Fibroblast of pulmonary artery (primary cell): ENCODE results near the gene POLR2B.
"Not testable (repeated sequence)": the region's sequence is repeated elsewhere in the genome, so short reads cannot be mapped to it uniquely, and the experiment has no call there.

ENCODE experiments used
- DNase-seq: peaks from one replicate; pipeline ENCODE4 v3.0.0-alpha.2; 2010; ENCODE audit warnings: low read depth
- H3K4me3 ChIP-seq: replicated peaks from 2 replicates; pipeline ENCODE4 v1.5.1; 2011; ENCODE audit warnings: low read depth, mild to moderate bottlenecking, control low read depth, low read length, moderate library complexity
- TF ChIP-seq, protein P1 (sequence below): IDR thresholded peaks from 2 replicates; pipeline ENCODE4 v1.5.1; 2011; ENCODE audit warnings: mild to moderate bottlenecking, control low read depth, low read length, inconsistent platforms; ENCODE audit errors: missing control alignments

Gene POLR2B

DNA sequence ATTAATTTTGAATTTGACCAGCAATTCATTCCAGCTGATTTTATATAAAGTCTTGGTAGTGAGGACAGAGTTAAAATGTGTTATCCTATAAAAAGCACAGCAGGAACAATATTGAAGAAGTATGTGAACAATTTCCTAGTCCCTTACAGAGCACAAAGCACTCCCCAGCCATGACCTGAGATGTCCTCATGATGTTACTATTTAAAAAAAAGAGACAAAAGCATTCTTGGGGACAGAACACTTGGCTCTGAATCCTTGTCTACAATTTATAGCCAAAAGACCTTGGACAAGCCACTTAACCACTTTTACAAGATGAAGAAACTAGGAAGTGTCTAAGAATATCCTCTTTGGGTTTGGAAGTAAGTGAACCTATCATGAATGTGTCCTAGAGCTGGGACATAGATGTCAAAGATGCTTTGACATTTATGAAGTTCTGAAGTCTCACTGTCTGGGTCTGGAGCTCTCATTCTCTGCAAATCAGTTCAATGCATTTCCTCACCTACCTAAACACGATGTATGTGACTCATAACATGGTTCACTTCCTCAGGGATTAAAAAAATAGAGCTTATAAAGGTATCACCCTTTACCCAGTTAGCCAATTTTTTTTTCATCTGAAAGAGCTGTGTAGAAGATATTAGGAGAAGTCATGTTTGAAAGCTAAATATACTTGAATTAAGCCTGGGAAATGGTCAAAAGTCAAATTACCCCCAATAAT, 70.1 kb downstream of the POLR2B start:
- H3K4me3 ChIP-seq = no peak overlapping the region
- no peak for DNase-seq
- TF ChIP-seq, protein P1, sequence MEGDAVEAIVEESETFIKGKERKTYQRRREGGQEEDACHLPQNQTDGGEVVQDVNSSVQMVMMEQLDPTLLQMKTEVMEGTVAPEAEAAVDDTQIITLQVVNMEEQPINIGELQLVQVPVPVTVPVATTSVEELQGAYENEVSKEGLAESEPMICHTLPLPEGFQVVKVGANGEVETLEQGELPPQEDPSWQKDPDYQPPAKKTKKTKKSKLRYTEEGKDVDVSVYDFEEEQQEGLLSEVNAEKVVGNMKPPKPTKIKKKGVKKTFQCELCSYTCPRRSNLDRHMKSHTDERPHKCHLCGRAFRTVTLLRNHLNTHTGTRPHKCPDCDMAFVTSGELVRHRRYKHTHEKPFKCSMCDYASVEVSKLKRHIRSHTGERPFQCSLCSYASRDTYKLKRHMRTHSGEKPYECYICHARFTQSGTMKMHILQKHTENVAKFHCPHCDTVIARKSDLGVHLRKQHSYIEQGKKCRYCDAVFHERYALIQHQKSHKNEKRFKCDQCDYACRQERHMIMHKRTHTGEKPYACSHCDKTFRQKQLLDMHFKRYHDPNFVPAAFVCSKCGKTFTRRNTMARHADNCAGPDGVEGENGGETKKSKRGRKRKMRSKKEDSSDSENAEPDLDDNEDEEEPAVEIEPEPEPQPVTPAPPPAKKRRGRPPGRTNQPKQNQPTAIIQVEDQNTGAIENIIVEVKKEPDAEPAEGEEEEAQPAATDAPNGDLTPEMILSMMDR = no peak

DNA sequence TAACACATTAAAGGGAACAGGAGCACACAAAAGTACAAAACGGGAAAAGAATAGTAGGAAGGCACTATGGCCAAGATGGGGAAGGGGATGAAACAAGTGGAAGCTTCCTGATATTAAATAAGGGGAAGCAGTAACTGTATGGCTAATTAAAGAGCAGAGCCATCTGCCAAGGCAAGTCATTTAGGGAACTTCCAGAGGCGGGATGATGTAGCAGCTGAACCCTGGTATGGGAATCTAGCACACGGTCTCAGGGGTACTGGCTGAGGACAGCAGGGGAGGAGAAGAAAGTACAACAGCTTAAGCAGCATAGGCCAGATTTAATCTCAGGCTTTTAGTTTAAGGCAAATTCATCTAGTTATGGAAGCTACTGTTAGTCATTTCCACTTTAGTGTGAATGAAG, 72.4 kb downstream of the POLR2B start:
- TF ChIP-seq, protein P1 = no peak
- no peak for DNase-seq
- H3K4me3 ChIP-seq = no peak overlapping the region

DNA sequence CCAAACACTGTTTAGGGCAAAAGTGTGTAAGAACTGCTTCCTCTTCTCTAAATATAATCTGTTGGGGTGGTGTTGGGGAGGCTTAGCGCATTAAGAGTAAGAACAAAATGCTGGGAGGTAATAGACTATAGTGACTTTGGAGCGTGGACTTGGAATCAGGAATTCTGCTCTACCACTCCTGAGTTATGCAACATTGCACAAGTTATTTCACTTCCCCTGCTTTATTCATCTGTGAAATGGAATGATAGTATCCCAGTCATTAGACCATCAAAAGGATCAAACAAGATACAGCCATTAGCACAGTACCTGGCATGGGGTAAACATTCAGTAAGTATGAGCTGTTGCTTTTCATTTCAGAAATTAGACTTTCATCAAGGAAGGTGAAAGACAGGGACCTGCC, 72.8 kb downstream of the POLR2B start:
- TF ChIP-seq, protein P1 = no peak
- no peak overlapping the region for H3K4me3 ChIP-seq
- DNase-seq = no peak

DNA sequence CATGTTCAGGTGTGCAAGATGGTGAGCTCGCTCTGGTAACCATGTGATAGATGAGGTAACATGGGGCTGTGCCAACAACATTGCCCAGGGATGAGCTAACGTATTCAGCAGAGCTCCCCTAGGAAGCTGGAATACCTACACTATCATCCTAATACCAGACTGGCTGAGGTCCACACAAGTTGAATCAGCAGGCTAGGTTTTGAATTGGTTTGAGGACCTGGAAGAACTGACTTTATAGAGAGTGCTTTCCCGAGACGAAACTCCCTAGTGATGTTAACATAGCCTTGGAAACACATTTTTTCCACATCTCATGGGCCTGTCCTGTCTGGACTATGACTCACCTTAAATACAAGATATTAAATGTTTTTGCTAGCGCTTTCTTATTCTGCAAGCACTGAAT, 74.8 kb downstream of the POLR2B start:
- TF ChIP-seq, protein P1 = no peak
- peak; percentile 73 for DNase-seq
- no peak overlapping the region for H3K4me3 ChIP-seq

DNA sequence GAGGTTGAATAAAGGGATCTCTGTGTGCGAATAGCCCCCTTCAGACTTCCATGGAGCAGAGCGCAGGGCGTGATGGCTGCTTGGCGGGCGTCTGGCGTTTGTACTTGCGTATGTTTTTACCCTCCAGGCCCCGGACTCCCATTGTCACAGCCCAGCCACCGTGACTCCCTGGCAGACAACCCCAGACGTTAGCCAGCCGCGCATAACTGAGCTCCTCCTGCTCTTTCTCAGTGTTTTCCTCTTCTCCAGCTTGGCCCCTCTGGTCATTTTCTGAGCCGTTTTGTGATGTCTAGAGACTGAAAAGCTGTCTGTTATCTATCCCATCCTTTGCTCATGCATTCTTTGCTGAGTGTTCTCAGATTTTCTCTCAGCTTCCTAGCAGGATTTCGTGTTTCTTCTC, 77.2 kb downstream of the POLR2B start:
- TF ChIP-seq, protein P1 = no peak
- DNase-seq = no peak
- no peak overlapping the region for H3K4me3 ChIP-seq

DNA sequence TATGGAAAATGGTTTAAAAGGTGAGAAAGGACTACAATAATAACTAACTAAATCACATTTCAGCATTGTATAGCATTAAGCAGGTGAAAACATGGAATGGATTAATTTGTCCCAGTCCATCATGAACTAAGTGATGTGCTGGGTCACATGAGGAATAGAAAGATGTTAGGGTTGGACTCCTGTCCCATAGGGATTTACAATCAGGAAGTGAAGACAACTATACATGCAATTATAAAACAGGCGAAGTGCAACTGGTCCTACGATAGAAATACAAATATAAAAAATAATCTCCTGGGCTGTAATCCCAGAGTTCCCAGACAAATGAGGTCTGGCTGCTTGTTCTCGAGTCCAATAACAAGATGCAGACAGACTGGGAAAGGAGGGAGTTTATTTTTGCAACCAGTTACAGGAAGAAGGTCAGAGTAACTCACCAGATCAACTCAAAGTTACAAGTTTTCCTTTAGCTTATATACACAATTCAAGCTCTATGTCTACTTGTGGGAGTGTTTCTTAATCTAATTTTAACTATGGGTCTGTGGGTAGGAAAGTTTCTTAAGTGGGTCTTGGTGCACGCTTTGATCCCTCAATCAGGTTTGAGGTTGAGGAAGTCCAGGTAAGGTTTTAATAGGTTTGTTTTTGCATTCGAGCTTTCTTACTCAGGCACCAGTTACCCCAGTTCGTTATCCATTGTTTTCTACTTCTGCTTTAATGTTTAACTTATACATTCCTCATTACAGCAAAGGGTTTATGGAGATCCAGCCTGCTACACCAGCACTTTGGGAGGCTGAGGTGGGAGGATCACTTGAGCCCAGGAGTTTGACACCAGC, 81.4 kb downstream of the POLR2B start:
- DNase-seq = no peak
- no peak overlapping the region for H3K4me3 ChIP-seq
- TF ChIP-seq, protein P1 = no peak

DNA sequence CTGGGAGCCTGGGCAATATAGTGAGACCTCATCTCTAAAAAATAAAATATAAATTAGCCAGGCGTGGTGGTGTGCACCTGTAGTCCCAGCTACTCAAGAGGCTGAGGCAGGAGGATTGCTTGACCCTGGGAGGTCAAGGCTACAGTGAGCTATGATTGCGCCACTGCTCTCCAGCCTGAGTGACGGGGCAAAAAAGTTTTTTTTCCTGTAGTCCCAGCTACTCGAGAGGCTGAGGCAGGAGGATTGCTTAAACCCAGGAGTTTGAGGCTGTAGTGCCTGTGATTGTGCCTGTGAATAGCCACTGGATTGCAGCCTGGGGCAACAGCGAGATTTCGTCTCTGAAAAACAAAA, 82.0 kb downstream of the POLR2B start:
- DNase-seq, H3K4me3 ChIP-seq: not testable (repeated sequence)
